ENCODE measurements around the gene FAM174B.

DNA sequence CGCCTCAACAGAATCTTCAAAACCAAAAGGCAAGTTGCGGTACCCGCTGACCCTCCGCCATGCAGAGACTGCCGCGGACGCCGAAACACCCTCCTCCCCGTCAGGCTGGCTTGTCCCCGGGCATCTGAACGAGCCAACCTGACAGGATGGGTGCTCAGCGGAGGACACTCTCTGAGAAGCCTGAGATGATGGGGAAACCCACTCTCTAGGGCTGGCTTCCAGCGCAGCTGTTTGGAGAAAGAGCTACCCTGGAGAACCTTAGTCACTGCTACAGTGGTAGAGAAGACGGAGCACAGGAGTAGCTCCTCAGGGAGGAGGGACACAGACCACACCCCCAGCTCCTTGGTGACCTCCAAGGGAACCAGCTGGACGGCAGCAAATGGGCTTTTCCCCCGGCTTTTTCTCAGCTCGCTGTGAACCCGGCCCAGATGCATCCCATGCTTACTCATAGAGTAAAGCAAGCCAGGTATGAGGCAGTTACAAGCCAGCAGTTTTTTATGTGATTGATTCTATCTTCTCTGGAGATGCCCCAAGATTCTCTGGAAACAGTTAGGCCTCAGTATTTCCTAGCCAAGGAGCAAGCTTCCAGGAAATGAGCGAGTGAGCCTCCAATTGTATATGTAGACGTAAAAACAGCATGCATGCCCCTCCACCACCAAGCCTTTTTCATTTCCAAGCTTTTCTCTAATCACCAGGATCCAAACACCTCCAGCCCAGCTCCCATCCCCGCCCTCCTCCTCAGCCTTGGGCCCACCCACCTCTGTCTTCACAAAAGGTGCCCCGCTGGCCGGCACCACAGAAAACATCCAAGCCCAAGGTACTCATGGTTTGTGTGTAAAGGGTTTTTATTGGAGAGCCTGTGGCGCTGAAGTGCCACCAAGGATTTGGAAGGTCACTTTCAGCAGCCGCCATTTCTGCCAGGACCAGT lies 38.7 kb downstream of the FAM174B start:
- no peak for TF ChIP-seq EZH2 (IDR thresholded peaks at IDR 0.05; ENCODE audit: borderline replicate concordance, insufficient read depth, low read depth, low read length, poor library complexity, severe bottlenecking)
- TF ChIP-seq, protein P1, sequence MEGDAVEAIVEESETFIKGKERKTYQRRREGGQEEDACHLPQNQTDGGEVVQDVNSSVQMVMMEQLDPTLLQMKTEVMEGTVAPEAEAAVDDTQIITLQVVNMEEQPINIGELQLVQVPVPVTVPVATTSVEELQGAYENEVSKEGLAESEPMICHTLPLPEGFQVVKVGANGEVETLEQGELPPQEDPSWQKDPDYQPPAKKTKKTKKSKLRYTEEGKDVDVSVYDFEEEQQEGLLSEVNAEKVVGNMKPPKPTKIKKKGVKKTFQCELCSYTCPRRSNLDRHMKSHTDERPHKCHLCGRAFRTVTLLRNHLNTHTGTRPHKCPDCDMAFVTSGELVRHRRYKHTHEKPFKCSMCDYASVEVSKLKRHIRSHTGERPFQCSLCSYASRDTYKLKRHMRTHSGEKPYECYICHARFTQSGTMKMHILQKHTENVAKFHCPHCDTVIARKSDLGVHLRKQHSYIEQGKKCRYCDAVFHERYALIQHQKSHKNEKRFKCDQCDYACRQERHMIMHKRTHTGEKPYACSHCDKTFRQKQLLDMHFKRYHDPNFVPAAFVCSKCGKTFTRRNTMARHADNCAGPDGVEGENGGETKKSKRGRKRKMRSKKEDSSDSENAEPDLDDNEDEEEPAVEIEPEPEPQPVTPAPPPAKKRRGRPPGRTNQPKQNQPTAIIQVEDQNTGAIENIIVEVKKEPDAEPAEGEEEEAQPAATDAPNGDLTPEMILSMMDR (IDR thresholded peaks at IDR 0.05), result no peak
